Upper lobe of right lung (tissue), 1 donor: ENCODE measurements around the gene STK10. TPM values are rescaled to one million over a fixed set of nuclear protein-coding genes. Genes with fewer than 3 reads are reported as not detected.
A peak's percentile ranks its signal among the peaks of the same experiment; 100 is the strongest.

ENCODE experiments used
- ATAC-seq: fragments of 200-7000 bp; cut with Tn5 transposase; one replicate; pipeline ENCODE4 v1.9.1; 2020; ENCODE audit warnings: mild to moderate bottlenecking, moderate library complexity
- DNase-seq: peaks from one replicate; pipeline ENCODE4 v3.0.0-alpha.2; 2020
- H3K27ac ChIP-seq: fragments of 200-600 bp; one replicate; pipeline ENCODE4 v1.8.0; 2022
- H3K27me3 ChIP-seq: fragments of 200-600 bp; one replicate; pipeline ENCODE4 v1.8.0; 2022; ENCODE audit warnings: mild to moderate bottlenecking
- H3K36me3 ChIP-seq: fragments of 200-600 bp; one replicate; pipeline ENCODE4 v1.8.0; 2022
- H3K4me1 ChIP-seq: fragments of 200-600 bp; one replicate; pipeline ENCODE4 v1.8.0; 2022
- H3K4me3 ChIP-seq: fragments of 200-600 bp; one replicate; pipeline ENCODE4 v1.8.0; 2022; ENCODE audit warnings: mild to moderate bottlenecking
- H3K9me3 ChIP-seq: fragments of 200-600 bp; one replicate; pipeline ENCODE4 v1.8.0; 2022
- CTCF ChIP-seq: fragments of 200-600 bp; IDR thresholded peaks from one replicate; pipeline ENCODE4 v1.8.0; 2022; ENCODE audit warnings: antibody characterized with exemption
- intact Hi-C: fragments of 100-400 bp; cut with DNase I; formaldehyde crosslinking; loops from one replicate; pipeline ENCODE4 v1.11.0; 2022
- total RNA-seq: library from RNA; stranded (reverse); fragmentation: NEBNext Ultra II Directional; extraction: Animal tissue kit (Norgen Biotek cat#: 25700); gene quantifications from one replicate; pipeline ENCODE4 v1.2.1, GENCODE V29; 2021
- donor health status: DM: no; HTN: yes; CAD: no; lungs with severe emphysema.

The STK10 gene
- total RNA-seq, 1 donor from 2014 or later = 56.9 TPM

GRCh38 chr5:172168311-172168710, 19.7 kb downstream of the STK10 start:
- intact Hi-C loops = no loop called here
- Histone ChIP-seq H3K4me1 (peaks cover 58% of the 10 kb centered on the region), H3K9me3 (no peaks in the 10 kb centered on the region), H3K36me3 (no peaks in the 10 kb centered on the region), H3K4me3 (no peak overlapping the region), H3K27me3 (no peaks in the 10 kb centered on the region), H3K27ac (peak overlapping the region; percentile 63)
- no peak for TF ChIP-seq CTCF
- no peak for ATAC-seq
- no peak for DNase-seq

DNA sequence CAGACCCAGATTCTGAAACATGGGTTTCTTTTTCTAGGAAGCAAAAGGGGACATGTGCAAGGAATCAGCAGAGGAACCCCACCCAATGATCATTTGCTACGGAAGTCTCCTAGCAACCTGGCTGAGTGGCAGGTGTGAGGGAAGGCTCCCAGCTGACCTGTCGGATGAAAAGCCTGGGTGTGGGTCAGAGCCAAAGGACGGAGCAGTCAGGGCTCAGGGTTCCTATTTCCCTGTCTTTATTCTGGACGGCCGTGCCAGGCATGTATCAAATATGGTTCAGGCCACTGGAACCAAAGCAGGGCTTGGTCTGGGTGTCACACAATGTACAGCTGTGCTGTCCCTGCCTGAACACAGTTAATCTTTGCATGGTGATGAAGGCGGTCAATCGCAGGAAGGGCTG, 20.1 kb downstream of the STK10 start:
- Histone ChIP-seq H3K4me1 (peaks cover 57% of the 10 kb centered on the region), H3K27me3 (no peaks in the 10 kb centered on the region), H3K4me3 (no peak overlapping the region), H3K36me3 (no peaks in the 10 kb centered on the region), H3K27ac (peak overlapping the region; percentile 63), H3K9me3 (no peaks in the 10 kb centered on the region)
- intact Hi-C loops = no loop called here
- DNase-seq = no peak
- TF ChIP-seq CTCF = no peak
- peak; percentile 16 for ATAC-seq

DNA sequence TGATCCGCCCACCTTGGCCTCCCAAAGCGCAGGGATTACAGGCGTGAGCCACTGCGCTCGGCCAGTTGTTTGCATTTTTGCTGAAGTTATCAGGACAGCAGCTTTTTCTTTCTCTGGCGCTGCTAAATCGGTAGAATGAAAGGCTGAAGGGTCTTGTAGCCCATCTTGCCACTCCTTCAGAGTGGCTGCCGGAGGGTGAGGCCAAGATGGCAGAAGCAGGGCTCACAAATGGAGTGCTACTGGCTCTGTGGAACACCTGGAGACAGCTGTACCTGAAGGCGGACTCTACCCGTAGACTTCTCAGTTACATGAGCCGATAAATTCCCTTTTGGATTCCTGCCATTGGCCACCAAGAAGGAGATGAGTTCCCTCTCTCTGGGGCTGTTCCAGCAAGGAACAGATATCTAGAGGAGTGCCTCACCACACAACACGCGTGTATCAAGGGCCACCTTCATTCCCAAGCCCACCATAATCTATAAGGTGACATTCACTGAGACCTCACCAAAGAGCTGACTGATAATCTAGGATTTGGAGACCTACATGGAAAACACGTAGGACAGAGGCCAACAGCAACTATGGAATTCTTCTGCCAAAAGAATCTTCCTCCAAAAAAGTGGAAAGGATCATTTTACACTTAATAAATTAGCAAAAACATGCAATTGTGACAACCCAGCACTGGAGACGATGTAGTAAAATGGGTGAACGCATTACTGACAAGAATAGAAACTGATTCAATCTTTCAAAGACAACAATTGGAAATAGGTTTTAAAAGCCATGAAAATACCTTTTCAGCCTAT, 21.8 kb downstream of the STK10 start:
- Histone ChIP-seq H3K9me3 (no peaks in the 10 kb centered on the region), H3K4me3 (no peak overlapping the region), H3K27me3 (no peaks in the 10 kb centered on the region), H3K4me1 (peaks cover 60% of the 10 kb centered on the region), H3K27ac (peak overlapping the region; percentile 56), H3K36me3 (no peaks in the 10 kb centered on the region)
- no peak for DNase-seq
- TF ChIP-seq CTCF = no peak
- no peak for ATAC-seq
- intact Hi-C loops = no loop called here

- no peak for DNase-seq
- no peak for ATAC-seq
- no peak for TF ChIP-seq CTCF
- no peak overlapping the region for H3K27ac ChIP-seq
- H3K9me3 ChIP-seq = no peaks in the 10 kb centered on the region
- intact Hi-C loops = no loop called here
- H3K4me1 ChIP-seq = peaks cover 55% of the 10 kb centered on the region
- H3K36me3 ChIP-seq = no peaks in the 10 kb centered on the region
- no peak overlapping the region for H3K4me3 ChIP-seq
- H3K27me3 ChIP-seq = no peaks in the 10 kb centered on the region
Observed at GRCh38 chr5:172165465-172165864, 22.6 kb downstream of the STK10 start.

DNA sequence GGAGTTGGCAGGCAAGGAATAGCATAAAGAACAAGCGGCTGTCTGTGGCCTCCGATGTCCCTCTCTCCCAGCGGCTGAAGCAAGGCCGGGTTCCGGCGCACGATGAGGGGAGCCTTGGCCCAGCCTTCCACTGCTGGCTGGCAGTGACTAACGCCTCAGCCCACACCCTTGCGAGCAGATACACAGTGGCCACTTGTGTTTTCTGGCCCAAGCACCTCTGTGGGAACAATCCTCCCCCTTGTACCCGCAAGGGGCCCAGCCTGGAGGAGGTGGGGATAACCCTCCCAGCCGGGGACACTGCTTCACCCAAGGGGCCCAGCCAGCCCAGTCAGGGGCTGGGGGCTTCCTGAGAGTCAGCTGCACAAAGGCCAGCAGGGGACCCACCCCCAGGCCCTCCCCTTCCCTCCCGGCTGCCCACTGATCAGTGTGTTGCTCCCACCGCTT, 23.2 kb downstream of the STK10 start:
- Histone ChIP-seq H3K36me3 (no peaks in the 10 kb centered on the region), H3K27ac (no peak overlapping the region), H3K4me1 (peaks cover 48% of the 10 kb centered on the region), H3K27me3 (no peaks in the 10 kb centered on the region), H3K9me3 (no peaks in the 10 kb centered on the region), H3K4me3 (no peak overlapping the region)
- DNase-seq (no peak), ATAC-seq (no peak)
- no peak for TF ChIP-seq CTCF
- intact Hi-C loops = no loop called here
